Measurements from ENCODE around the gene IL18R1.

- TF ChIP-seq, protein P1, sequence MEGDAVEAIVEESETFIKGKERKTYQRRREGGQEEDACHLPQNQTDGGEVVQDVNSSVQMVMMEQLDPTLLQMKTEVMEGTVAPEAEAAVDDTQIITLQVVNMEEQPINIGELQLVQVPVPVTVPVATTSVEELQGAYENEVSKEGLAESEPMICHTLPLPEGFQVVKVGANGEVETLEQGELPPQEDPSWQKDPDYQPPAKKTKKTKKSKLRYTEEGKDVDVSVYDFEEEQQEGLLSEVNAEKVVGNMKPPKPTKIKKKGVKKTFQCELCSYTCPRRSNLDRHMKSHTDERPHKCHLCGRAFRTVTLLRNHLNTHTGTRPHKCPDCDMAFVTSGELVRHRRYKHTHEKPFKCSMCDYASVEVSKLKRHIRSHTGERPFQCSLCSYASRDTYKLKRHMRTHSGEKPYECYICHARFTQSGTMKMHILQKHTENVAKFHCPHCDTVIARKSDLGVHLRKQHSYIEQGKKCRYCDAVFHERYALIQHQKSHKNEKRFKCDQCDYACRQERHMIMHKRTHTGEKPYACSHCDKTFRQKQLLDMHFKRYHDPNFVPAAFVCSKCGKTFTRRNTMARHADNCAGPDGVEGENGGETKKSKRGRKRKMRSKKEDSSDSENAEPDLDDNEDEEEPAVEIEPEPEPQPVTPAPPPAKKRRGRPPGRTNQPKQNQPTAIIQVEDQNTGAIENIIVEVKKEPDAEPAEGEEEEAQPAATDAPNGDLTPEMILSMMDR (IDR thresholded peaks at IDR 0.05; ENCODE audit: insufficient read depth, low read length, poor library complexity, severe bottlenecking), result no peak
- TF ChIP-seq EZH2phosphoT487 (conservative IDR thresholded peaks at IDR 0.05; ENCODE audit: low read length), result no peak
Observed at GRCh38 chr2:102392942-102393341, 37.3 kb downstream of the IL18R1 start.
